Endodermal cell (in vitro differentiated cells): ENCODE data around the gene SLC6A12. TPM values are rescaled to one million over a fixed set of nuclear protein-coding genes. Genes with fewer than 3 reads are reported as not detected.

Experiments
- DNase-seq: peaks from one replicate; pipeline ENCODE4 v3.0.0-alpha.2; 2017
- H3K27ac ChIP-seq: 2 replicates; pipeline ENCODE4 v1.5.1; 2013; ENCODE audit warnings: mild to moderate bottlenecking, low read depth, low read length, moderate library complexity
- H3K27me3 ChIP-seq: 2 replicates; pipeline ENCODE4 v1.6.1; 2013; ENCODE audit warnings: mild to moderate bottlenecking, low read length, moderate library complexity; ENCODE audit not compliant: insufficient read depth, control insufficient read depth, poor library complexity, severe bottlenecking
- H3K36me3 ChIP-seq: 2 replicates; pipeline ENCODE4 v1.7.0; 2013; ENCODE audit warnings: mild to moderate bottlenecking, low read length, moderate library complexity; ENCODE audit not compliant: control insufficient read depth, insufficient read depth
- H3K4me1 ChIP-seq: one replicate; pipeline ENCODE4 v1.7.0; 2013; ENCODE audit warnings: low read length; ENCODE audit not compliant: control insufficient read depth, insufficient read depth
- H3K4me3 ChIP-seq: 2 replicates; pipeline ENCODE4 v1.5.1; 2013; ENCODE audit warnings: mild to moderate bottlenecking, low read length, moderate library complexity
- H3K9ac ChIP-seq: 2 replicates; pipeline ENCODE4 v1.6.1; 2013; ENCODE audit warnings: mild to moderate bottlenecking, low read length, moderate library complexity; ENCODE audit not compliant: poor library complexity, severe bottlenecking; ENCODE audit errors: extremely low read depth
- H3K9me3 ChIP-seq: 2 replicates; pipeline ENCODE4 v1.6.1; 2013; ENCODE audit warnings: mild to moderate bottlenecking, low read length, moderate library complexity; ENCODE audit not compliant: control insufficient read depth
- H3K27ac Mint-ChIP-seq: 2 replicates; pipeline ENCODE4 v1.8.0; 2020; ENCODE audit warnings: mixed read lengths
- H3K27me3 Mint-ChIP-seq: 2 replicates; pipeline ENCODE4 v1.8.0; 2021; ENCODE audit warnings: mild to moderate bottlenecking, mixed read lengths; ENCODE audit not compliant: insufficient read depth
- H3K36me3 Mint-ChIP-seq: 2 replicates; pipeline ENCODE4 v1.8.0; 2020; ENCODE audit warnings: low read depth, mixed read lengths
- H3K4me1 Mint-ChIP-seq: 2 replicates; pipeline ENCODE4 v1.8.0; 2020; ENCODE audit warnings: mixed read lengths
- H3K4me3 Mint-ChIP-seq: 2 replicates; pipeline ENCODE4 v1.8.0; 2020; ENCODE audit warnings: mild to moderate bottlenecking, moderate library complexity, mixed read lengths
- H3K9me3 Mint-ChIP-seq: 2 replicates; pipeline ENCODE4 v1.8.0; 2020; ENCODE audit warnings: mild to moderate bottlenecking, mixed read lengths
- WGBS, 2 experiments: methylation state at CpG; one replicate each; pipeline versions ENCODE4 v1.1.5 to v1.1.7; 2013; ENCODE audit warnings: missing lambda C conversion rate in 2 of 2, mixed read lengths in 1 of 2; ENCODE audit not compliant: insufficient coverage in 1 of 2, insufficient read length in 1 of 2; 5-methylcytosine and 5-hydroxymethylcytosine counted together
- total RNA-seq, 2 donors: library from RNA; stranded (reverse); fragmentation: NEBNext Ultra II Directional in 1 of 2; extraction: Animal tissue kit (Norgen Biotek cat#: 25700) in 1 of 2; gene quantifications; 2 replicates in 1 of 2; 3 replicates in 1 of 2; pipeline ENCODE4 v1.2.1, GENCODE V29; 2021
- TF ChIP-seq, protein P1 (sequence below): fragments of 200-600 bp; sonication (generic); conservative IDR thresholded peaks from 2 replicates; pipeline ENCODE4 v1.5.0; 2021; ENCODE audit warnings: antibody characterized with exemption, mild to moderate bottlenecking

SLC6A12 gene
- total RNA-seq, 2 donors from 2014 or later: 0.58 to 1.3 TPM

GRCh38 chr12:206746-207440 is 7.1 kb downstream of the SLC6A12 start:
- H3K36me3 Mint-ChIP-seq: no peaks in the 10 kb centered on the region
- H3K27ac Mint-ChIP-seq: no peak overlapping the region
- no peak overlapping the region for H3K4me3 Mint-ChIP-seq
- peaks cover 31% of the 10 kb centered on the region for H3K4me1 Mint-ChIP-seq
- H3K9me3 Mint-ChIP-seq: no peaks in the 10 kb centered on the region
- peaks cover 95% of the 10 kb centered on the region for H3K27me3 Mint-ChIP-seq
- DNase-seq: no peak
- WGBS, 2 experiments: 89 to 90% methylated on average over 16 to 21 of the region's 21 CpGs
- Histone ChIP-seq H3K27ac (no peak overlapping the region), H3K27me3 (peaks cover 66% of the 10 kb centered on the region), H3K4me1 (peaks cover 21% of the 10 kb centered on the region), H3K9me3 (no peaks in the 10 kb centered on the region), H3K9ac (no peak overlapping the region), H3K4me3 (no peak overlapping the region), H3K36me3 (no peaks in the 10 kb centered on the region)
- TF ChIP-seq, protein P1, sequence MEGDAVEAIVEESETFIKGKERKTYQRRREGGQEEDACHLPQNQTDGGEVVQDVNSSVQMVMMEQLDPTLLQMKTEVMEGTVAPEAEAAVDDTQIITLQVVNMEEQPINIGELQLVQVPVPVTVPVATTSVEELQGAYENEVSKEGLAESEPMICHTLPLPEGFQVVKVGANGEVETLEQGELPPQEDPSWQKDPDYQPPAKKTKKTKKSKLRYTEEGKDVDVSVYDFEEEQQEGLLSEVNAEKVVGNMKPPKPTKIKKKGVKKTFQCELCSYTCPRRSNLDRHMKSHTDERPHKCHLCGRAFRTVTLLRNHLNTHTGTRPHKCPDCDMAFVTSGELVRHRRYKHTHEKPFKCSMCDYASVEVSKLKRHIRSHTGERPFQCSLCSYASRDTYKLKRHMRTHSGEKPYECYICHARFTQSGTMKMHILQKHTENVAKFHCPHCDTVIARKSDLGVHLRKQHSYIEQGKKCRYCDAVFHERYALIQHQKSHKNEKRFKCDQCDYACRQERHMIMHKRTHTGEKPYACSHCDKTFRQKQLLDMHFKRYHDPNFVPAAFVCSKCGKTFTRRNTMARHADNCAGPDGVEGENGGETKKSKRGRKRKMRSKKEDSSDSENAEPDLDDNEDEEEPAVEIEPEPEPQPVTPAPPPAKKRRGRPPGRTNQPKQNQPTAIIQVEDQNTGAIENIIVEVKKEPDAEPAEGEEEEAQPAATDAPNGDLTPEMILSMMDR: no peak

- Histone ChIP-seq H3K27me3 (peaks cover 84% of the 10 kb centered on the region), H3K36me3 (no peaks in the 10 kb centered on the region), H3K27ac (no peak overlapping the region), H3K4me3 (no peak overlapping the region), H3K4me1 (peaks cover 10% of the 10 kb centered on the region), H3K9ac (no peak overlapping the region), H3K9me3 (no peaks in the 10 kb centered on the region)
- WGBS, 2 experiments: 89 to 93% methylated on average over 2 to 4 of the region's 4 CpGs
- Mint-ChIP-seq H3K27ac (no peak overlapping the region), H3K36me3 (no peaks in the 10 kb centered on the region), H3K4me3 (no peak overlapping the region), H3K9me3 (no peaks in the 10 kb centered on the region), H3K27me3 (peaks cover 94% of the 10 kb centered on the region), H3K4me1 (peaks cover 14% of the 10 kb centered on the region)
- TF ChIP-seq, protein P1: no peak
- no peak for DNase-seq
Observed at GRCh38 chr12:205026-205425, 8.9 kb downstream of the SLC6A12 start.

GRCh38 chr12:204261-204678 is 9.7 kb downstream of the SLC6A12 start:
- peaks cover 93% of the 10 kb centered on the region for H3K27me3 Mint-ChIP-seq
- H3K4me3 Mint-ChIP-seq: peak overlapping the region; percentile 45
- peaks cover 14% of the 10 kb centered on the region for H3K4me1 Mint-ChIP-seq
- Histone ChIP-seq H3K27ac (no peak overlapping the region), H3K27me3 (peaks cover 78% of the 10 kb centered on the region), H3K9me3 (no peaks in the 10 kb centered on the region), H3K36me3 (no peaks in the 10 kb centered on the region), H3K4me3 (peak overlapping the region; percentile 80), H3K4me1 (peaks cover 10% of the 10 kb centered on the region), H3K9ac (no peak overlapping the region)
- WGBS, 2 experiments: 72 to 86% methylated on average over 5 to 11 of the region's 11 CpGs
- TF ChIP-seq, protein P1: no peak
- no peaks in the 10 kb centered on the region for H3K36me3 Mint-ChIP-seq
- no peak overlapping the region for H3K27ac Mint-ChIP-seq
- no peaks in the 10 kb centered on the region for H3K9me3 Mint-ChIP-seq
- no peak for DNase-seq
